PC-3 (cell line): ENCODE measurements around the gene PFKFB1. TPM values are rescaled to one million over a fixed set of nuclear protein-coding genes. Genes with fewer than 3 reads are reported as not detected.

ENCODE experiments used
- ATAC-seq: fragments of 200-7000 bp; cut with Tn5 transposase; 2 replicates; pipeline ENCODE4 v1.9.1; 2020; ENCODE audit warnings: mild to moderate bottlenecking, moderate library complexity
- BruUV-seq: library from RNA; stranded (reverse); fragments of 400-500 nt; replicated peaks from 2 replicates; lab custom pipeline; 2021; lab: Mats Ljungman, UMichigan
- CTCF ChIA-PET: fragments of 300-600 bp; sonication (Branson Sonifier 250); formaldehyde crosslinking; loops from one replicate; lab custom pipeline; 2022; ENCODE audit warnings: antibody characterized with exemption; lab: Charles Lee
- POLR2A ChIA-PET: fragments of 300-600 bp; sonication (Branson Sonifier 250); formaldehyde crosslinking; loops from one replicate; lab custom pipeline; 2022; ENCODE audit warnings: antibody characterized with exemption; ENCODE audit not compliant: unreplicated experiment; lab: Charles Lee
- DNase-seq: peaks from one replicate; pipeline ENCODE4 v3.0.0-alpha.2; 2015
- H2AFZ ChIP-seq: fragments of 300-600 bp; sonication (generic); 2 replicates; pipeline ENCODE4 v1.6.0; 2016; ENCODE audit warnings: antibody characterized with exemption, low read length
- H3F3A ChIP-seq: fragments of 300-600 bp; sonication (generic); one replicate; pipeline ENCODE4 v1.6.0; 2017; ENCODE audit warnings: antibody characterized with exemption, low read length, control low read depth, mild to moderate bottlenecking; ENCODE audit not compliant: unreplicated experiment
- H3K27ac ChIP-seq: fragments of 300-600 bp; sonication (generic); 2 replicates; pipeline ENCODE4 v1.5.1; 2016; ENCODE audit warnings: mild to moderate bottlenecking, low read length
- H3K27me3 ChIP-seq: fragments of 300-600 bp; sonication (generic); 2 replicates; pipeline ENCODE4 v1.6.1; 2016; ENCODE audit warnings: low read length, mixed read lengths
- H3K36me3 ChIP-seq: fragments of 300-600 bp; sonication (generic); 2 replicates; pipeline ENCODE4 v1.6.1; 2016; ENCODE audit warnings: low read depth, mixed run types, low read length, mixed read lengths
- H3K4me1 ChIP-seq: fragments of 300-600 bp; sonication (generic); 2 replicates; pipeline ENCODE4 v1.5.1; 2016; ENCODE audit warnings: low read length; ENCODE audit not compliant: insufficient read depth
- H3K4me2 ChIP-seq: fragments of 300-600 bp; sonication (generic); 2 replicates; pipeline ENCODE4 v1.6.0; 2016; ENCODE audit warnings: low read length
- H3K4me3 ChIP-seq: fragments of 300-600 bp; sonication (generic); 2 replicates; pipeline ENCODE4 v1.5.1; 2016; ENCODE audit warnings: mild to moderate bottlenecking, low read length, mixed read lengths
- H3K79me2 ChIP-seq: fragments of 300-600 bp; sonication (generic); 2 replicates; pipeline ENCODE4 v1.6.1; 2017; ENCODE audit warnings: low read length, mixed read lengths
- H3K9ac ChIP-seq: fragments of 300-600 bp; sonication (generic); 2 replicates; pipeline ENCODE4 v1.6.0; 2016; ENCODE audit warnings: mild to moderate bottlenecking, low read length
- H3K9me2 ChIP-seq: fragments of 300-600 bp; sonication (generic); replicated peaks from 2 replicates; pipeline ENCODE4 v1.6.1; 2016; ENCODE audit warnings: mixed run types, low read length, mixed read lengths
- H3K9me3 ChIP-seq: fragments of 300-600 bp; sonication (generic); 2 replicates; pipeline ENCODE4 v1.6.1; 2016; ENCODE audit warnings: low read length, mixed read lengths
- H4K20me1 ChIP-seq: fragments of 300-600 bp; sonication (generic); 2 replicates; pipeline ENCODE4 v1.6.1; 2016; ENCODE audit warnings: low read length, mixed read lengths
- EZH2 ChIP-seq: fragments of 300-600 bp; sonication (generic); IDR thresholded peaks from one replicate; pipeline ENCODE4 v1.6.1; 2017; ENCODE audit warnings: antibody characterized with exemption, mild to moderate bottlenecking, low read length; ENCODE audit not compliant: unreplicated experiment
- EZH2phosphoT487 ChIP-seq: fragments of 300-600 bp; sonication (generic); IDR thresholded peaks from 2 replicates; pipeline ENCODE4 v1.6.1; 2018; ENCODE audit warnings: mild to moderate bottlenecking, antibody characterized with exemption, low read length, borderline replicate concordance
- intact Hi-C: fragments of 100-400 bp; cut with micrococcal nuclease; formaldehyde crosslinking; loops from 2 replicates; pipeline ENCODE4 v1.9.0; 2023
- total RNA-seq: library from RNA; depleted of rRNA; stranded (reverse); fragments of >200 nt; gene quantifications from 2 replicates; pipeline ENCODE4 v1.2.3, GENCODE V29; 2014
- TF ChIP-seq, protein P1 (sequence below): fragments of 300-600 bp; sonication (generic); conservative IDR thresholded peaks from 2 replicates; pipeline ENCODE4 v1.5.1; 2017; ENCODE audit warnings: antibody characterized with exemption, low read depth, mild to moderate bottlenecking, low read length

Gene PFKFB1
- total RNA-seq, 1 experiment from 2014 or later, result 0.22 TPM

DNA sequence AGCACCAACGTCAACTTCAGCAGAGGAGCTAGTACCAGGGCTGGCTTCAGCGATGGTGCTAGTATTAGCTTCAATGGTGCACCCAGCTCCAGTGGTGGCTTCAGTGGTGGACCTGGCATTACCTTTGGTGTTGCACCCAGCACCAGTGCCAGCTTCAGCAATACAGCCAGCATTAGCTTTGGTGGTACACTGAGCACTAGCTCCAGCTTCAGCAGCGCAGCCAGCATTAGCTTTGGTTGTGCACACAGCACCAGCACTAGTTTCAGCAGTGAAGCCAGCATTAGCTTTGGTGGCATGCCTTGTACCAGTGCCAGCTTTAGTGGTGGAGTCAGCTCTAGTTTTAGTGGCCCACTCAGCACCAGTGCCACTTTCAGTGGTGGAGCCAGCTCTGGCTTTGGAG is 65.1 kb downstream of the PFKFB1 start:
- Histone ChIP-seq H3F3A (no peaks in the 10 kb centered on the region), H3K4me2 (no peak overlapping the region), H3K4me1 (no peaks in the 10 kb centered on the region), H3K9me3 (no peaks in the 10 kb centered on the region), H3K79me2 (no peaks in the 10 kb centered on the region), H2AFZ (no peak overlapping the region), H3K27me3 (no peaks in the 10 kb centered on the region), H4K20me1 (no peaks in the 10 kb centered on the region), H3K9me2 (no peaks in the 10 kb centered on the region), H3K36me3 (no peaks in the 10 kb centered on the region), H3K27ac (no peak overlapping the region), H3K4me3 (no peak overlapping the region), H3K9ac (no peak overlapping the region)
- ATAC-seq, result no peak
- ChIA-PET POLR2A (no interaction called here), CTCF (no interaction called here)
- no peak for TF ChIP-seq EZH2phosphoT487
- no TSS peak for BruUV-seq
- no peak for DNase-seq
- intact Hi-C loops, result no loop called here

DNA sequence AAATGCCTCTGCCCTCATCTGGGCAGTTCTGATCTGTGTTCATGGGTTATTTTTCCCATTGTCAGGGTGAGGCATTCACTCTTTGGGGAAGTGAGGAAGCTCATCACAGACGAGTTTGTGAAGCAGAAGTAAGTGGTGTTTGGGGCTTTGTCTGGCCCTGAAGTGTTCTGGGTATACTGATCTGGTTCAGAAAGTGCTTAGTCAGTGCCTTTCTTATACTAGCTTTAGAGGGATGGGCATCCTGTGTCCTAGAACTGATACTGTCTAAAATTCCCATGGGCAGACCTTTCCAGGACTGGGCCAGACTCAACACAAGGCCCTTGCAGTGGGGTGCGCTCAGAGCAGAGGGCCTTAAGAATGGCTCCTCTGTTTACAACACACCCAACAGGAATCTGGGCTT is 67.0 kb downstream of the PFKFB1 start:
- TF ChIP-seq, protein P1, sequence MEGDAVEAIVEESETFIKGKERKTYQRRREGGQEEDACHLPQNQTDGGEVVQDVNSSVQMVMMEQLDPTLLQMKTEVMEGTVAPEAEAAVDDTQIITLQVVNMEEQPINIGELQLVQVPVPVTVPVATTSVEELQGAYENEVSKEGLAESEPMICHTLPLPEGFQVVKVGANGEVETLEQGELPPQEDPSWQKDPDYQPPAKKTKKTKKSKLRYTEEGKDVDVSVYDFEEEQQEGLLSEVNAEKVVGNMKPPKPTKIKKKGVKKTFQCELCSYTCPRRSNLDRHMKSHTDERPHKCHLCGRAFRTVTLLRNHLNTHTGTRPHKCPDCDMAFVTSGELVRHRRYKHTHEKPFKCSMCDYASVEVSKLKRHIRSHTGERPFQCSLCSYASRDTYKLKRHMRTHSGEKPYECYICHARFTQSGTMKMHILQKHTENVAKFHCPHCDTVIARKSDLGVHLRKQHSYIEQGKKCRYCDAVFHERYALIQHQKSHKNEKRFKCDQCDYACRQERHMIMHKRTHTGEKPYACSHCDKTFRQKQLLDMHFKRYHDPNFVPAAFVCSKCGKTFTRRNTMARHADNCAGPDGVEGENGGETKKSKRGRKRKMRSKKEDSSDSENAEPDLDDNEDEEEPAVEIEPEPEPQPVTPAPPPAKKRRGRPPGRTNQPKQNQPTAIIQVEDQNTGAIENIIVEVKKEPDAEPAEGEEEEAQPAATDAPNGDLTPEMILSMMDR, result no peak
- TF ChIP-seq EZH2 (no peak), EZH2phosphoT487 (no peak)
- Histone ChIP-seq H3K27me3 (no peaks in the 10 kb centered on the region), H3K36me3 (no peaks in the 10 kb centered on the region), H3K79me2 (no peaks in the 10 kb centered on the region), H3K4me1 (no peaks in the 10 kb centered on the region), H3K4me3 (no peak overlapping the region), H4K20me1 (no peaks in the 10 kb centered on the region), H2AFZ (no peak overlapping the region), H3K9me3 (no peaks in the 10 kb centered on the region), H3F3A (no peaks in the 10 kb centered on the region), H3K9me2 (no peaks in the 10 kb centered on the region), H3K4me2 (no peak overlapping the region), H3K9ac (no peak overlapping the region), H3K27ac (no peak overlapping the region)
- ATAC-seq, result no peak
- DNase-seq, result no peak
- CTCF ChIA-PET, result no interaction called here
- no TSS peak for BruUV-seq
- intact Hi-C loops, result no loop called here
- POLR2A ChIA-PET, result no interaction called here

DNA sequence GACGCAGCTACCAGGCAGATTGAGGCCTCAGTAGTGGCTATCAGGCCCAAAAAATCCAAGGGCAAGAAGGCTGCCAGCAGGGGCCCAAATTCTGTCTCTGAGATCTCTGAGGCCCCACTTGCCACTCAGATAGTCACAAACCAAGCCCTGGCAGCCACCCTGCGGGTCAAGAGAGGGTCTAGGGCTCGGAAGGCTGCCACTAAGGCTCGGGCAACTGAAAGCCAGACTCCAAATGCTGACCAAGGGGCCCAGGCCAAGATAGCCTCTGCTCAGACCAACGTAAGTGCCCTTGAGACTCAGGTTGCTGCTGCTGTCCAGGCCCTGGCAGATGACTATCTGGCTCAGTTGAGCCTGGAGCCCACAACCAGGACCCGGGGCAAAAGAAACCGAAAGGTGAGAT is 70.6 kb downstream of the PFKFB1 start:
- no peak for DNase-seq
- ChIA-PET POLR2A (no interaction called here), CTCF (no interaction called here)
- H3F3A ChIP-seq, result no peaks in the 10 kb centered on the region
- no peaks in the 10 kb centered on the region for H4K20me1 ChIP-seq
- H3K79me2 ChIP-seq, result no peaks in the 10 kb centered on the region
- H3K4me2 ChIP-seq, result no peak overlapping the region
- H3K27me3 ChIP-seq, result no peaks in the 10 kb centered on the region
- no peak overlapping the region for H3K27ac ChIP-seq
- BruUV-seq, result no TSS peak
- H3K9me3 ChIP-seq, result no peaks in the 10 kb centered on the region
- H3K4me1 ChIP-seq, result no peaks in the 10 kb centered on the region
- no peak overlapping the region for H2AFZ ChIP-seq
- no peak overlapping the region for H3K4me3 ChIP-seq
- no peak for ATAC-seq
- intact Hi-C loops, result no loop called here
- no peak overlapping the region for H3K9ac ChIP-seq
- H3K9me2 ChIP-seq, result no peaks in the 10 kb centered on the region
- H3K36me3 ChIP-seq, result no peaks in the 10 kb centered on the region
- no peak for TF ChIP-seq EZH2phosphoT487

DNA sequence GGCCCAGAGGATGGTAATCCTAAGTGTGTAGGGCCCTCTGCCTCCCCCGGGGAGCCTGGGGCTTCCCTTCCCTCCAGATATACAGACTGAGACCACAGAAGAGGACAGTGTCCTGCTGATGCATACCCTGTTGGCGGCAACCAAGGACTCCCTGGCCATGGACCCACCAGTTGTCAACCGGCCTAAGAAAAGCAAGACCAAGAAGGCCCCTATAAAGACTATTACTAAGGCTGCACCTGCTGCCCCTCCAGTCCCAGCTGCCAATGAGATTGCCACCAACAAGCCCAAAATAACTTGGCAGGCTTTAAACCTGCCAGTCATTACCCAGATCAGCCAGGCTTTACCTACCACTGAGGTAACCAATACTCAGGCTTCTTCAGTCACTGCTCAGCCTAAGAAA is 71.4 kb downstream of the PFKFB1 start:
- no peaks in the 10 kb centered on the region for H3K79me2 ChIP-seq
- no peak overlapping the region for H3K4me3 ChIP-seq
- H4K20me1 ChIP-seq, result no peaks in the 10 kb centered on the region
- intact Hi-C loops, result no loop called here
- ChIA-PET POLR2A (no interaction called here), CTCF (no interaction called here)
- H3K9me2 ChIP-seq, result no peaks in the 10 kb centered on the region
- no peak overlapping the region for H3K4me2 ChIP-seq
- no peaks in the 10 kb centered on the region for H3K36me3 ChIP-seq
- ATAC-seq, result no peak
- H3K27ac ChIP-seq, result no peak overlapping the region
- no peaks in the 10 kb centered on the region for H3K27me3 ChIP-seq
- DNase-seq, result no peak
- H3F3A ChIP-seq, result no peaks in the 10 kb centered on the region
- no peak overlapping the region for H2AFZ ChIP-seq
- no peaks in the 10 kb centered on the region for H3K4me1 ChIP-seq
- TF ChIP-seq, protein P1, result no peak
- no peak for TF ChIP-seq EZH2phosphoT487
- no peak for TF ChIP-seq EZH2
- H3K9ac ChIP-seq, result no peak overlapping the region
- H3K9me3 ChIP-seq, result no peaks in the 10 kb centered on the region
- no TSS peak for BruUV-seq
